GM12878 (cell line): Measurements from ENCODE around the gene OPCML. TPM values are rescaled to one million over a fixed set of nuclear protein-coding genes. Genes with fewer than 3 reads are reported as not detected.

ENCODE experiments used
- ATAC-seq: fragments of 200-7000 bp; cut with Tn5 transposase; 3 replicates; pipeline ENCODE4 v1.9.1; 2020; ENCODE audit warnings: mild to moderate bottlenecking, moderate library complexity
- BruUV-seq: library from RNA; stranded (reverse); fragments of 400-500 nt; replicated peaks from 2 replicates; lab custom pipeline; 2021; lab: Mats Ljungman, UMichigan
- CTCF ChIA-PET: fragments of 300-600 bp; sonication (Branson Sonifier 250); formaldehyde crosslinking; extraction: SDS; loops from one replicate; lab custom pipeline; 2021; ENCODE audit warnings: inconsistent platforms; lab: Yijun Ruan, JAX
- POLR2A ChIA-PET: fragments of 350-600 bp; formaldehyde crosslinking; extraction: SDS; loops from one replicate; lab custom pipeline; 2021; ENCODE audit warnings: inconsistent platforms; lab: Charles Lee
- RAD21 ChIA-PET: fragments of 300-600 bp; sonication (Branson Sonifier 250); formaldehyde crosslinking; loops from one replicate; lab custom pipeline; 2023; ENCODE audit warnings: antibody characterized with exemption; ENCODE audit not compliant: unreplicated experiment; lab: Charles Lee
- SMC1A ChIA-PET: fragments of 300-600 bp; sonication (Branson Sonifier 250); formaldehyde crosslinking; loops from one replicate; lab custom pipeline; 2023; ENCODE audit not compliant: unreplicated experiment, uncharacterized antibody; lab: Charles Lee
- DNase-seq: peaks from one replicate; pipeline ENCODE4 v3.0.0-alpha.2; 2011; ENCODE audit warnings: low read depth, low spot score
- FAIRE-seq: peaks from 3 replicates; lab custom pipeline; 2011; peaks lifted over from hg19 to GRCh38; lab: Jason Lieb, UNC
- H2AFZ ChIP-seq: 2 replicates; pipeline ENCODE4 v1.6.0; 2011; ENCODE audit warnings: low read depth, low read length, control low read depth; ENCODE audit not compliant: control insufficient read depth
- H3K27ac ChIP-seq: 2 replicates; pipeline ENCODE4 v1.5.1; 2011; ENCODE audit warnings: control low read depth; ENCODE audit not compliant: control insufficient read depth, insufficient read depth
- H3K27me3 ChIP-seq, 2 experiments: replicated peaks in 1 of 2; 2 replicates each; pipeline versions ENCODE4 v1.6.0 to v1.6.1; 2011; ENCODE audit warnings: low read length in 1 of 2; ENCODE audit not compliant: control insufficient read depth in 2 of 2, insufficient read depth in 2 of 2
- H3K36me3 ChIP-seq, 2 experiments: 2 replicates each; pipeline ENCODE4 v1.5.1; 2011; ENCODE audit warnings: low read length in 1 of 2; ENCODE audit not compliant: control insufficient read depth in 2 of 2, insufficient read depth in 2 of 2
- H3K4me1 ChIP-seq: 2 replicates; pipeline ENCODE4 v1.6.1; 2011; ENCODE audit warnings: mild to moderate bottlenecking, low read length, moderate library complexity, mixed read lengths; ENCODE audit not compliant: control insufficient read depth, insufficient read depth
- H3K4me2 ChIP-seq: 2 replicates; pipeline ENCODE4 v1.6.0; 2011; ENCODE audit warnings: control low read depth; ENCODE audit not compliant: control insufficient read depth, insufficient read depth
- H3K4me3 ChIP-seq: fragments of 200-600 bp; sonication (generic); 2 replicates; pipeline ENCODE4 v1.5.1; 2016
- H3K79me2 ChIP-seq: 2 replicates; pipeline ENCODE4 v1.6.0; 2011; ENCODE audit warnings: low read length; ENCODE audit not compliant: control insufficient read depth, insufficient read depth
- H3K9ac ChIP-seq: 2 replicates; pipeline ENCODE4 v1.8.0; 2011; ENCODE audit warnings: low read length, control low read depth, mixed read lengths; ENCODE audit not compliant: control insufficient read depth, insufficient read depth
- H3K9me3 ChIP-seq: replicated peaks from 3 replicates; pipeline ENCODE4 v1.5.1; 2011; ENCODE audit warnings: mild to moderate bottlenecking, low read length; ENCODE audit not compliant: control insufficient read depth, insufficient read depth
- H4K20me1 ChIP-seq: 2 replicates; pipeline ENCODE4 v1.6.0; 2011; ENCODE audit not compliant: control insufficient read depth, insufficient read depth
- ATF3 ChIP-seq: IDR thresholded peaks from 2 replicates; pipeline ENCODE4 v1.6.1; 2011; ENCODE audit warnings: low read depth, mild to moderate bottlenecking, low read length, moderate library complexity, borderline replicate concordance; ENCODE audit errors: extremely low read depth
- BCL11A ChIP-seq: IDR thresholded peaks from 2 replicates; pipeline ENCODE4 v1.6.1; 2011; ENCODE audit warnings: low read depth, low read length
- CBFB ChIP-seq: IDR thresholded peaks from 2 replicates; pipeline ENCODE4 v1.6.1; 2016; ENCODE audit warnings: antibody characterized with exemption, low read depth
- CREB1 ChIP-seq: IDR thresholded peaks from 2 replicates; pipeline ENCODE4 v1.6.1; 2012; ENCODE audit warnings: low read depth, mild to moderate bottlenecking, inconsistent platforms
- ETV6 ChIP-seq, 2 experiments: fragments of 450-650 bp in 1 of 2; IDR thresholded peaks in 1 of 2; conservative IDR thresholded peaks in 1 of 2; 2 replicates each; pipeline ENCODE4 v1.6.1; 2014; ENCODE audit warnings: antibody characterized with exemption in 1 of 2, borderline replicate concordance in 1 of 2, low read depth in 1 of 2, mild to moderate bottlenecking in 1 of 2, moderate library complexity in 1 of 2
- HCFC1 ChIP-seq: fragments of 150-350 bp; IDR thresholded peaks from 2 replicates; pipeline ENCODE4 v1.6.1; 2014; ENCODE audit warnings: low read length
- HSF1 ChIP-seq: fragments of 150-350 bp; IDR thresholded peaks from 2 replicates; pipeline ENCODE4 v1.6.1; 2014; ENCODE audit warnings: mild to moderate bottlenecking, low read depth, low read length
- IKZF1 ChIP-seq: fragments of 450-650 bp; conservative IDR thresholded peaks from 2 replicates; pipeline ENCODE4 v1.6.1; 2017; ENCODE audit warnings: antibody characterized with exemption, mild to moderate bottlenecking
- KDM1A ChIP-seq: fragments of 200-600 bp; sonication (generic); IDR thresholded peaks from 2 replicates; pipeline ENCODE4 v1.6.1; 2016; ENCODE audit warnings: borderline replicate concordance
- MAX ChIP-seq: IDR thresholded peaks from 2 replicates; pipeline ENCODE4 v1.6.1; 2012; ENCODE audit warnings: low read depth, low read length, improper control_type of control experiment
- PML ChIP-seq: IDR thresholded peaks from 2 replicates; pipeline ENCODE4 v1.6.1; 2012; ENCODE audit warnings: low read length, inconsistent platforms
- RCOR1 ChIP-seq: conservative IDR thresholded peaks from 2 replicates; pipeline ENCODE4 v1.6.1; 2012; ENCODE audit warnings: low read depth, low read length, improper control_type of control experiment
- RUNX3 ChIP-seq: IDR thresholded peaks from 2 replicates; pipeline ENCODE4 v1.6.1; 2012; ENCODE audit warnings: low read length, inconsistent platforms
- SMAD5 ChIP-seq: IDR thresholded peaks from 2 replicates; pipeline ENCODE4 v1.6.1; 2016; ENCODE audit warnings: antibody characterized with exemption, low read depth
- TCF3 ChIP-seq: IDR thresholded peaks from 2 replicates; pipeline ENCODE4 v1.6.1; 2012; ENCODE audit warnings: low read depth, mild to moderate bottlenecking, low read length, borderline replicate concordance; ENCODE audit not compliant: insufficient read depth
- YY1 ChIP-seq: IDR thresholded peaks from 2 replicates; pipeline ENCODE4 v1.6.1; 2011; ENCODE audit warnings: low read depth, mild to moderate bottlenecking, low read length
- WGBS: methylation state at CpG from one replicate; pipeline ENCODE4 v1.1.6; 2016; ENCODE audit warnings: low lambda C conversion rate; ENCODE audit not compliant: insufficient replicate concordance, insufficient coverage; ENCODE audit errors: missing lambda C conversion rate; 5-methylcytosine and 5-hydroxymethylcytosine counted together
- in situ Hi-C: fragments of 300-500 bp; cut with MboI; formaldehyde crosslinking; loops from 9 replicates; pipeline ENCODE4 v1.14.3; 2018; ENCODE audit warnings: mixed read lengths
- intact Hi-C: fragments of 100-400 bp; cut with micrococcal nuclease; formaldehyde crosslinking; loops from one replicate; pipeline ENCODE4 v1.14.2; 2022; ENCODE audit not compliant: unreplicated experiment
- polyA plus RNA-seq, 11 experiments: library from polyadenylated mRNA; depleted of rRNA in 4 of 11; unstranded in 6 of 11; stranded (reverse) in 5 of 11; fragments of >200 nt; fragmentation: Nextera tagmentation in 4 of 11; fragmentation: Illumina TruSeq in 1 of 11; extraction: Ambion mirVana in 4 of 11; extraction: Trizol in 1 of 11; gene quantifications; 1 replicate in 1 of 11; 2 replicates in 10 of 11; pipeline versions ENCODE4 v1.2.1 to v1.2.3, GENCODE V29; 2011 to 2016; ENCODE audit warnings: inconsistent platforms in 2 of 11, missing spikeins in 2 of 11, low read depth in 1 of 11
- total RNA-seq, 4 experiments: library from RNA; depleted of rRNA in 3 of 4; stranded (reverse); fragments of >200 nt in 3 of 4; fragmentation: Illumina TruSeq in 1 of 4; extraction: Trizol in 1 of 4; gene quantifications; 2 replicates each; pipeline versions ENCODE4 v1.2.1 to v1.2.3, GENCODE V29; 2013 to 2021

Gene OPCML
- total and polyA plus RNA-seq, 10 of the 15 experiments (the other 5 are each of a cell fraction or from before 2014, with no cell fraction given): 0.84 TPM; not detected in 9

GRCh38 chr11:132831272-132831671 lies 701.0 kb downstream of the OPCML start:
- ChIA-PET SMC1A (no interaction called here), POLR2A (no interaction called here), CTCF (no interaction called here), RAD21 (no interaction called here)
- DNase-seq (no peak), FAIRE-seq (no peak), ATAC-seq (no peak)
- H3K4me3 ChIP-seq: no peak overlapping the region
- no TSS peak for BruUV-seq
- TF ChIP-seq BCL11A: no peak
- no peak for TF ChIP-seq PML
- no peak for TF ChIP-seq IKZF1
- no peak for TF ChIP-seq ETV6 (conservative IDR thresholded peaks at IDR 0.05 in 1 of 2, IDR thresholded peaks at IDR 0.05 in 1 of 2; ENCODE audit: borderline replicate concordance in 1 of 2, low read depth in 1 of 2)
- TF ChIP-seq RUNX3: no peak
- no peak for TF ChIP-seq TCF3
- TF ChIP-seq RCOR1: no peak
- TF ChIP-seq SMAD5: no peak
- TF ChIP-seq HSF1: no peak
- TF ChIP-seq CBFB: no peak
- TF ChIP-seq YY1: no peak
- no peak for TF ChIP-seq CREB1
- no peak for TF ChIP-seq HCFC1
- TF ChIP-seq KDM1A: no peak
- TF ChIP-seq ATF3: no peak
- no peak for TF ChIP-seq MAX
- no peak overlapping the region for H3K27ac ChIP-seq
- H3K4me2 ChIP-seq: no peak overlapping the region
- no peaks in the 10 kb centered on the region for H3K9me3 ChIP-seq
- H3K79me2 ChIP-seq: no peaks in the 10 kb centered on the region
- in situ Hi-C loops (no loop called here), intact Hi-C loops (no loop called here)
- no peak overlapping the region for H2AFZ ChIP-seq
- H3K9ac ChIP-seq: no peak overlapping the region
- no peaks in the 10 kb centered on the region for H3K4me1 ChIP-seq
- WGBS: 13% methylated on average over 2 of the region's 2 CpGs
- no peaks in the 10 kb centered on the region for H4K20me1 ChIP-seq
- H3K36me3 ChIP-seq: no peaks in the 10 kb centered on the region
- H3K27me3 ChIP-seq: no peaks in the 10 kb centered on the region; a peak in 1 of 4 replicates
